DOHH2 (cell line): Measurements from ENCODE around the gene GPR107.

ENCODE experiments used
- H3F3A ChIP-seq: fragments of 200-600 bp; sonication (generic), shearing (Covaris generic); 2 replicates; pipeline ENCODE4 v1.6.0; 2016; ENCODE audit warnings: antibody characterized with exemption, mild to moderate bottlenecking; ENCODE audit not compliant: control insufficient read depth, insufficient read depth
- H3K27ac ChIP-seq: fragments of 200-600 bp; sonication (generic); 2 replicates; pipeline ENCODE4 v1.5.1; 2014; ENCODE audit warnings: low read depth, mild to moderate bottlenecking, low read length, moderate library complexity
- H3K27me3 ChIP-seq: fragments of 200-600 bp; sonication (generic); 2 replicates; pipeline ENCODE4 v1.6.1; 2014; ENCODE audit warnings: mild to moderate bottlenecking, low read length, mixed read lengths; ENCODE audit not compliant: control insufficient read depth
- H3K36me3 ChIP-seq: fragments of 200-600 bp; sonication (generic); 2 replicates; pipeline ENCODE4 v1.6.1; 2014; ENCODE audit warnings: mild to moderate bottlenecking, low read length, moderate library complexity, mixed read lengths; ENCODE audit not compliant: control insufficient read depth
- H3K4me1 ChIP-seq: fragments of 200-600 bp; sonication (generic); 2 replicates; pipeline ENCODE4 v1.6.1; 2014; ENCODE audit warnings: mild to moderate bottlenecking, low read length, mixed read lengths; ENCODE audit not compliant: control insufficient read depth
- H3K4me2 ChIP-seq: fragments of 200-600 bp; sonication (generic); 2 replicates; pipeline ENCODE4 v1.6.0; 2014; ENCODE audit warnings: mild to moderate bottlenecking, low read length, moderate library complexity
- H3K4me3 ChIP-seq: fragments of 200-600 bp; sonication (generic); 2 replicates; pipeline ENCODE4 v1.5.1; 2014; ENCODE audit warnings: mild to moderate bottlenecking, low read length, mixed read lengths
- H3K79me2 ChIP-seq: fragments of 200-600 bp; sonication (generic); 2 replicates; pipeline ENCODE4 v1.6.1; 2014; ENCODE audit warnings: mild to moderate bottlenecking, low read length, mixed read lengths; ENCODE audit not compliant: control insufficient read depth
- H3K9me2 ChIP-seq: fragments of 200-600 bp; sonication (generic); replicated peaks from 2 replicates; pipeline ENCODE4 v1.6.1; 2014; ENCODE audit warnings: mild to moderate bottlenecking, low read length, mixed read lengths; ENCODE audit not compliant: control insufficient read depth
- H3K9me3 ChIP-seq: fragments of 200-600 bp; sonication (generic); 2 replicates; pipeline ENCODE4 v1.6.1; 2014; ENCODE audit warnings: antibody characterized with exemption, low read length, mixed read lengths; ENCODE audit not compliant: control insufficient read depth, insufficient read depth
- H4K20me1 ChIP-seq: fragments of 200-600 bp; sonication (generic); 2 replicates; pipeline ENCODE4 v1.6.0; 2014; ENCODE audit warnings: low read depth, mild to moderate bottlenecking, antibody characterized with exemption, low read length, moderate library complexity; ENCODE audit not compliant: control insufficient read depth, insufficient read depth
- EZH2phosphoT487 ChIP-seq: fragments of 200-600 bp; sonication (generic); IDR thresholded peaks from 2 replicates; pipeline ENCODE4 v1.6.1; 2017; ENCODE audit warnings: borderline replicate concordance, mild to moderate bottlenecking, antibody characterized with exemption, low read length, moderate library complexity, mixed read lengths
- TF ChIP-seq, protein P1 (sequence below): fragments of 200-600 bp; sonication (generic); IDR thresholded peaks from one replicate; pipeline ENCODE4 v1.5.1; 2014; ENCODE audit warnings: antibody characterized with exemption, mild to moderate bottlenecking, low read depth, low read length; ENCODE audit not compliant: poor library complexity, severe bottlenecking

Gene GPR107

DNA sequence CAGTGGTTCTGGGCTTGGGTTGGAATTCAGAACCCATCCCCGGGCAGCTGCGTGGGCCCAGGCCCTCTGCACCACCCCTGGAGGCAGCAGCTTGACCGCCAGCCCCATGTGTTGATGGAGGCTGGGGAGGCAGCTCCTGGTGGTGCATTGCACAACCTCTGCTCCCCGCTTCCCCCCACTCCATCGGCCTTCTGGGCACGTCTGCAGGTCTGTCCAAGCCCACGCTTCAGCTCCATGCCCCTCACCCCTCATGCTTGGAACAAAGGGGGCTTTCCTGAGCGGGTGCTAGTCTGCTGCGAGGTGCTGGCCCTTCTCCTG lies 119.9 kb downstream of the GPR107 start:
- no peak for TF ChIP-seq EZH2phosphoT487
- TF ChIP-seq, protein P1, sequence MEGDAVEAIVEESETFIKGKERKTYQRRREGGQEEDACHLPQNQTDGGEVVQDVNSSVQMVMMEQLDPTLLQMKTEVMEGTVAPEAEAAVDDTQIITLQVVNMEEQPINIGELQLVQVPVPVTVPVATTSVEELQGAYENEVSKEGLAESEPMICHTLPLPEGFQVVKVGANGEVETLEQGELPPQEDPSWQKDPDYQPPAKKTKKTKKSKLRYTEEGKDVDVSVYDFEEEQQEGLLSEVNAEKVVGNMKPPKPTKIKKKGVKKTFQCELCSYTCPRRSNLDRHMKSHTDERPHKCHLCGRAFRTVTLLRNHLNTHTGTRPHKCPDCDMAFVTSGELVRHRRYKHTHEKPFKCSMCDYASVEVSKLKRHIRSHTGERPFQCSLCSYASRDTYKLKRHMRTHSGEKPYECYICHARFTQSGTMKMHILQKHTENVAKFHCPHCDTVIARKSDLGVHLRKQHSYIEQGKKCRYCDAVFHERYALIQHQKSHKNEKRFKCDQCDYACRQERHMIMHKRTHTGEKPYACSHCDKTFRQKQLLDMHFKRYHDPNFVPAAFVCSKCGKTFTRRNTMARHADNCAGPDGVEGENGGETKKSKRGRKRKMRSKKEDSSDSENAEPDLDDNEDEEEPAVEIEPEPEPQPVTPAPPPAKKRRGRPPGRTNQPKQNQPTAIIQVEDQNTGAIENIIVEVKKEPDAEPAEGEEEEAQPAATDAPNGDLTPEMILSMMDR: no peak
- Histone ChIP-seq H3K4me2 (no peak overlapping the region), H3K9me3 (no peaks in the 10 kb centered on the region), H3K9me2 (no peaks in the 10 kb centered on the region), H3F3A (no peaks in the 10 kb centered on the region), H3K4me1 (no peaks in the 10 kb centered on the region), H3K27ac (no peak overlapping the region), H3K4me3 (no peak overlapping the region), H3K36me3 (no peaks in the 10 kb centered on the region), H3K79me2 (no peaks in the 10 kb centered on the region), H3K27me3 (no peaks in the 10 kb centered on the region), H4K20me1 (no peaks in the 10 kb centered on the region)

DNA sequence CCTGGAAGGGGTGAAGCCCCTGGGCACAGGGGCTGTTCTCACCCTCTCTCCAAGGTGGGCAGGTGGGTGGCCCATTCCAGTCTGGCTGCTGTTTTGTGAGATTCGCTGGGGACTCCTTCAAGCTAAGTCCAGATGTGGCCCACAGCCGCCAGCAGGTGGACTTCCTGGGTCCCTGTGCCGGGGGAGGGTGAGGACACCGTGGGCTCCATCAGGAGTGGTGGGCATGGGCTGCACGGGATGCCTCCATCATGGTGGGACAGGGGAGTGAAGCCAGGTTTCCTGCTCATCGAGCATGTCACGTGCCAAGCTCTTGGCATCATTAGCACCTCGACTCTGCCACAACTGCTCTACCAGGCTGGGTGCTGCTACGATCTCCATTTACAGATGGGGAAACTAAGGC lies 120.3 kb downstream of the GPR107 start:
- Histone ChIP-seq H3K9me3 (no peaks in the 10 kb centered on the region), H3F3A (no peaks in the 10 kb centered on the region), H3K27ac (no peak overlapping the region), H3K4me2 (no peak overlapping the region), H4K20me1 (no peaks in the 10 kb centered on the region), H3K4me3 (no peak overlapping the region), H3K27me3 (no peaks in the 10 kb centered on the region), H3K36me3 (no peaks in the 10 kb centered on the region), H3K9me2 (no peaks in the 10 kb centered on the region), H3K79me2 (no peaks in the 10 kb centered on the region), H3K4me1 (no peaks in the 10 kb centered on the region)
- no peak for TF ChIP-seq EZH2phosphoT487
- TF ChIP-seq, protein P1: no peak

DNA sequence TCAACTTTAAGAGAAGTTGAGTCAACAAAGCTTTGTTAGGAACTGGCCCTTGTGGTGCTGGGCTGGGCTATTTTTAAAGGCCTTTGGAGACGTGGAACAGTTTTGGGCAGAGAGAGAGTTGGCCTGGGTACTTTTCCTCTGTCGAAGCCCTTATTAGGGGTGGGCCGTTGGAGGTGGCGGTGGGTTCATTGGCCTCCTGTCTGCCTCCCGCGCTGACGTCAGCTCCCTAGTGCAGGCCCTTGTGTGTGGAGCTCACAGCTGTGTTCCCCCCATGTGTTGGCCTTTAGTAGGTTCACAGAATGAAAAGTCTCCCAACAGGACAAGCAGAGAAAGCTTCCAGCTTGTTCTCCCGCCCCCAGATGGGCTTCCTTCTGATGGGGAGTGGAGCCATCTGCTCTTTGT lies 121.2 kb downstream of the GPR107 start:
- TF ChIP-seq, protein P1: no peak
- no peak for TF ChIP-seq EZH2phosphoT487
- H3K9me2 ChIP-seq: no peaks in the 10 kb centered on the region
- no peaks in the 10 kb centered on the region for H3K79me2 ChIP-seq
- H3K36me3 ChIP-seq: no peaks in the 10 kb centered on the region
- H3K27me3 ChIP-seq: no peaks in the 10 kb centered on the region
- no peaks in the 10 kb centered on the region for H4K20me1 ChIP-seq
- H3K9me3 ChIP-seq: no peaks in the 10 kb centered on the region
- no peak overlapping the region for H3K4me3 ChIP-seq
- H3K4me1 ChIP-seq: no peaks in the 10 kb centered on the region
- no peaks in the 10 kb centered on the region for H3F3A ChIP-seq
- no peak overlapping the region for H3K27ac ChIP-seq
- H3K4me2 ChIP-seq: no peak overlapping the region

DNA sequence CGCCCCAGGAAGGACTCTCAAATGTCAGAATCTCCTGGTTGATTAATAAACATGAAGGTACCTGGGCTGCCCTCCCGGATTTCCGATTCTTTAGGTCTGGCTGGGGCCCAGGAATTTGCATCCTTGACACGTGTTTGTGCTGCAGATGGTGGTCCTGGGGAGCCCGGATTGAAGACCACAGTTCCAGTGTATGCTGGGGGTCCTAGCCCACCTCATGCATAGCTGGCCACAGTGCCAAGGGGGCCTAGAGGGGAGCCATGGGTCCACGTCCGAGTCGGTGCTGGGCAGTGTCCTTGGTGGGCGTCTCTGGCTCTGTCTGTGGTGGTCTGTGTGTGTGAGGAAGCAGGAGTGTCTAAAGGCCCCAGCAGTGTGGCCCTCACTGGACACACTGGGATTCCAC lies 121.6 kb downstream of the GPR107 start:
- H3F3A ChIP-seq: no peaks in the 10 kb centered on the region
- H3K27me3 ChIP-seq: no peaks in the 10 kb centered on the region
- no peaks in the 10 kb centered on the region for H4K20me1 ChIP-seq
- H3K36me3 ChIP-seq: no peaks in the 10 kb centered on the region
- no peak overlapping the region for H3K4me2 ChIP-seq
- H3K4me3 ChIP-seq: no peak overlapping the region
- TF ChIP-seq, protein P1: no peak
- no peak for TF ChIP-seq EZH2phosphoT487
- H3K27ac ChIP-seq: no peak overlapping the region
- no peaks in the 10 kb centered on the region for H3K9me2 ChIP-seq
- no peaks in the 10 kb centered on the region for H3K4me1 ChIP-seq
- H3K9me3 ChIP-seq: no peaks in the 10 kb centered on the region
- no peaks in the 10 kb centered on the region for H3K79me2 ChIP-seq
